Fibroblast of pulmonary artery (primary cell): ENCODE measurements around the gene KIF23.

ENCODE experiments used
- DNase-seq: peaks from one replicate; pipeline ENCODE4 v3.0.0-alpha.2; 2010; ENCODE audit warnings: low read depth
- H3K4me3 ChIP-seq: replicated peaks from 2 replicates; pipeline ENCODE4 v1.5.1; 2011; ENCODE audit warnings: low read depth, mild to moderate bottlenecking, control low read depth, low read length, moderate library complexity
- TF ChIP-seq, protein P1 (sequence below): IDR thresholded peaks from 2 replicates; pipeline ENCODE4 v1.5.1; 2011; ENCODE audit warnings: mild to moderate bottlenecking, control low read depth, low read length, inconsistent platforms; ENCODE audit errors: missing control alignments

Gene KIF23

DNA sequence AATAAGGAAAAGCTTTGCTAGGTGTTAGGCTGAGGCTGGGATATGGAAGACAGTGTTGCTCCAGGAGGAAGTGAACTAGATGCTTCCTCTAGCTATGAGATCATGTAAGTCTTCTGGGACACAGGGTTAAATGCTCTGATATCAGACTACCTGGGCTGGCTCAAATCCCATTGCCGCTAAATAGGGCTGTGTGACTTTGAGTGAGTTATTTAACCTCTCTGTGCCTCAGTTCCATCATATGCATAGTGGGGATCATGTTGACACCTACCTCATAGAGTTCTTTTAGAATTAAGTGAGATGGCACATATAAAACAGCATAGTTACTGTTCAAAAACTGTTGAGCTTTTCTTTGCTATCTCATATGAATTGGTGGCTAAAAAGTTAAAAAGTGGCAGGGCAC, 51.1 kb downstream of the KIF23 start:
- H3K4me3 ChIP-seq = no peak overlapping the region
- TF ChIP-seq, protein P1, sequence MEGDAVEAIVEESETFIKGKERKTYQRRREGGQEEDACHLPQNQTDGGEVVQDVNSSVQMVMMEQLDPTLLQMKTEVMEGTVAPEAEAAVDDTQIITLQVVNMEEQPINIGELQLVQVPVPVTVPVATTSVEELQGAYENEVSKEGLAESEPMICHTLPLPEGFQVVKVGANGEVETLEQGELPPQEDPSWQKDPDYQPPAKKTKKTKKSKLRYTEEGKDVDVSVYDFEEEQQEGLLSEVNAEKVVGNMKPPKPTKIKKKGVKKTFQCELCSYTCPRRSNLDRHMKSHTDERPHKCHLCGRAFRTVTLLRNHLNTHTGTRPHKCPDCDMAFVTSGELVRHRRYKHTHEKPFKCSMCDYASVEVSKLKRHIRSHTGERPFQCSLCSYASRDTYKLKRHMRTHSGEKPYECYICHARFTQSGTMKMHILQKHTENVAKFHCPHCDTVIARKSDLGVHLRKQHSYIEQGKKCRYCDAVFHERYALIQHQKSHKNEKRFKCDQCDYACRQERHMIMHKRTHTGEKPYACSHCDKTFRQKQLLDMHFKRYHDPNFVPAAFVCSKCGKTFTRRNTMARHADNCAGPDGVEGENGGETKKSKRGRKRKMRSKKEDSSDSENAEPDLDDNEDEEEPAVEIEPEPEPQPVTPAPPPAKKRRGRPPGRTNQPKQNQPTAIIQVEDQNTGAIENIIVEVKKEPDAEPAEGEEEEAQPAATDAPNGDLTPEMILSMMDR = no peak
- no peak for DNase-seq

DNA sequence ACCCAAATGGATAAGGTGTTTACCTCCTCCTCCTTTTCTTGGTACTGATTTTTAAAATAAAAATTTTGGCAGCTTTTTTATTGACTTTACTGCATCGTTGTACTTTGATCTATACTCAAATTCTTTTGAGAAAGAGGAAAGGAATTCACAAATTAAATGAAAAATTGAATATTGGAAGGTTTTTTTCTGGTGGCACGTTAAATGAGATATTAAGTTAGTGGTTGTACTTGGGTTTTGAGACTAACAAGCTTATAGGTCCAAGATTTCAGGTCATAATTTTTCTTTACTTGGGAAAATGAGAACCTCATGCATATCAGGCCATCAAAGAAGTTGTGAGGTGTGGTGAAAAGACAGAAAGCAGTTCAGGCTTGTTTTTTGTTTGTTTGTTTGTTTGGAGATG, 52.6 kb downstream of the KIF23 start:
- TF ChIP-seq, protein P1 = no peak
- DNase-seq = no peak
- H3K4me3 ChIP-seq = no peak overlapping the region

DNA sequence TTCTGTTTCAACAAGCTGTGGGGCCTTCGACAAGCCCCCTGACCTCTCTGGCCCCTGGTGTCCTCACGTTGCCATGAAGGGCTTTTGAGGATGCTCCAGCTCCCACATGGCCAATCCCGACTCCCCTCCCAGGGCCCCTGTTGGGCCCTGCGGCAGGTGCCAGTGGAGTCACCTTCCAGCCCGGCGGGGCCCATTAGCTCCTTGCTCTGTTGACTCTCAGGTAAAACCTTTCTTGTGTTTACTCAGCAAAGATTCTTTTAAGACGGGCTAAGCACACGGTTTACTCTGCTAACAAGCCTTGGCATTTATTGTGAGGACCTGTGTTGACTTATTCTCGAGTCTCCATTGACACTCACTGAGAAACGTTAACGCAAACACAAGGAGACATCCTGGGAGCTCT, 53.5 kb downstream of the KIF23 start:
- no peak for DNase-seq
- H3K4me3 ChIP-seq = no peak overlapping the region
- TF ChIP-seq, protein P1 = no peak

DNA sequence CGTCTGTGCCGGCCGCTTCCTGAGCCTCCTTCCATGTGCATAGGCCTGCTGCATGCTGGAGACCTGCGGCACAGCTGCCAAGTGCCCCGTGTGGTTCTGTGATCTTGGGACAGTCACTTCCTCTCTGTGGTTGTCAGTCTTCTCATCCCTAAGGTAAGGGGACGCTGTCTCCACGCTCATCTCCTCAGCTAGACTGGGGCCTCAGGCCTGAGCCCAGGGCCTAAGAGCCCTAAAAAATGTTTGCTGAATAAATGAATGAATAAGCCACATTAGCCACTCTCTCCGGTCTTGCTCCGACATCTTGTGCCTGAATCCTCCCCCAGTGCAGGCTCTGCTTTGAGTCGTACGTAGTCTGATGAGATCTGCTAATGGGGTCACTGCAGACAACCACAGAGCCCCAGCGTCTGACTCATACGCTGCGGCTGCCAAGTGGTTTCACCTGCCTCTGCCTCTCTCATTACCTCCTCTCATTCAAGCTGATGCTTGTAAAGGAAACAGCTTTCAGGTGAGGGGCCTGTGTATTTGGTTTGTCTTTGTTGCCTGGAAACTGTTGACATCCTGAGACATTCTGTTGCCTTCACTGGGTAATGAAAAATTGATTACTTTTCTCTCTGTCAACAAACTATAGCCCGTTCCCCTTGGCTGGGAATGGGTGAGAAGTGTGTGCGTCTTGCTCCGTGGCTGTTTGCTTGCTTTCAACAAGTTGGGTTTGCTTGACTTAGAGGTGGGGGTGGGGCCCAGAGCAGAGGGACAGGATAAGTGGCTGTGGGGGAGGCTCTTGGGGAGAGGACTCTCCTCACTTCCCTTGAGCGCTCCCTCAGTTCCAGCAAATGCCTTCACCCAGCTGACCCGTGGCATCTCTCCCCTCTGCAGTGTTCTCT, 54.3 kb downstream of the KIF23 start:
- TF ChIP-seq, protein P1 = no peak
- peak; percentile 33 for DNase-seq
- no peak overlapping the region for H3K4me3 ChIP-seq

DNA sequence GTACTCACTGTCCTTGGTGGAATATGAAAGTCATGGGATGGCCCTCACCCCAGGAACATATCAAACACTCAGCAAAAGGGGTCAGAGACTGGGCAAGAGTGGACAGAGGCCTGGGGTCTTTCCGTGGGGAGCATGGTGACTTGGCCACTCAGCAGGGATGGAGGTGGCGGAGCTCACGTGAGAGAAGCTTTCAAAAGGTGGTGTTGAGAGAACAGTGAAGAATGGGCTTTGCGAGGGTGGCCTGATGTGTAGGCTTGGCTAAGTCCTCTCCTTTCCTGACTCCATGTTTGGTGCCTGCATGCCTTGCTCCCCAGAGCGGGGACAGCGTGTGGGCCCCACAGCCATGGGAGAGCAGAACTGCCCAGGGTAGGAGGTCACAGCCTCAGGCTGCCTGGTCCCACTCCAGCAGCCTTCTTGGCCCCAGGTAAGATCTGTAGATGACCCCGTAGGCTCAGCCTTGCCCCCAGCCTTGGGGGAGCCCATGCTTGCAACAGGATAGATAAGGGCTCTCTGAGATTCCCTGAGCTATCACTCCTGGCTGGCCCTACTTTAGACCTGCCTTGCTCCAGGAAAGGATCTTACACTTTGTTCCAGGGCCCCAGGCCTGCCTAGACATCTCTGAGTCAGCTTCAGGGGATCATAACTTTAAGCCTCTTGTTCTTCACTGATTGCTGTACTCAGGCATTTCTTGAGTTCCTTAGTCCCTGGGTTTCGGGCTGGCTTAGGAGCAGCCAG, 55.5 kb downstream of the KIF23 start:
- no peak for DNase-seq
- H3K4me3 ChIP-seq = no peak overlapping the region
- TF ChIP-seq, protein P1 = no peak

DNA sequence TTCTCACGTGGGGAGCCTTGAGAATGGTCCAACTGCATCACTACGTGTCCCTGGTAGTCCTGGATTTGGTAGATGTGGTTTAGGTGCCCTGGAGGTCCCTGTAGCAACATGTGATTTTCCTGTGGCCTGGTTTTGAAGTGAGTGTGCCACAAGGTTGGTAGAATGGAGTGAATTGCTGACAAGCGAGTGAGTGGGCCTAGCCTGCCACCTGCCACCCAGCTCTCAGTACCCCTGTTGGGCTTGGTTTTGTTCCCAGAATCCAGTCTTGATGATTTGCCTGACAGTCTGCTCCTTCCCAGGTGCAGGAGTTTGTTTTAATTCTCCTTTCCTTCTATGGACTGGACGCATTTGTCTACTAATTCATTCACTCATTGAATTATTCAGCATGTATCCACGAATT, 57.9 kb downstream of the KIF23 start:
- H3K4me3 ChIP-seq = no peak overlapping the region
- TF ChIP-seq, protein P1 = no peak
- DNase-seq = no peak

DNA sequence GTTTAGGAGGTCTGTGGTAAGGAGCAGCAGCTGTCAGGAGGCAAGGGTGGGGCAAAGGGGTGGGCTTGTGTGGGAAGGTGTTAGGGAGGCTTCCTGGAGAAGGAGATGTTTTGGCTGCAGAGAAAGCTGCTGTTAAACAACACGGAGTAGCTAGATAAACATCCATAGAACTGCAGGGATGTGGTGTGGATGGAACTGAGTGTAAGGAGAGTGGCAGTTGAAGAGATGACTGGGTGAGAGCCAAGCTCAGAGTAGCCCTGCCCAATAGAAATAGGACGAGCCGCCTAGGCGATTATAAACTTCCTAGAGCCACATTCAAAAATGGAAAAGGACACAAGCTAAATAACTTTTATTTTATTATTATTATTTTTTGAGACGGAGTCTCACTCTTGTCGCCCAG, 58.4 kb downstream of the KIF23 start:
- H3K4me3 ChIP-seq = no peak overlapping the region
- TF ChIP-seq, protein P1 = no peak
- DNase-seq = no peak
